H1 (cell line): ENCODE measurements around the gene PIAS4. TPM values are rescaled to one million over a fixed set of nuclear protein-coding genes. Genes with fewer than 3 reads are reported as not detected.

Source experiments
- CTCF ChIA-PET: fragments of 300-600 bp; sonication (Branson Sonifier 250); formaldehyde crosslinking; loops from one replicate; lab custom pipeline; 2021; ENCODE audit not compliant: partially characterized antibody; lab: Charles Lee
- POLR2A ChIA-PET: fragments of 300-600 bp; sonication (Branson Sonifier 250); formaldehyde crosslinking; loops from one replicate; lab custom pipeline; 2021; ENCODE audit warnings: inconsistent platforms; ENCODE audit not compliant: partially characterized antibody; lab: Charles Lee
- DNase-seq, 2 experiments: peaks; one replicate each; pipeline versions ENCODE4 v3.0.0 to v3.0.0-alpha.2; 2010 to 2022; ENCODE audit warnings: low spot score in 2 of 2, low read depth in 1 of 2, mixed read lengths in 1 of 2
- FAIRE-seq: peaks from 2 replicates; lab custom pipeline; 2011; peaks lifted over from hg19 to GRCh38; lab: Jason Lieb, UNC
- H2AFZ ChIP-seq: 2 replicates; pipeline ENCODE4 v1.8.1; 2012; ENCODE audit warnings: low read length, inconsistent platforms
- H2AK5ac ChIP-seq: 2 replicates; pipeline ENCODE4 v1.6.1; 2013; ENCODE audit warnings: low read depth, low read length
- H2BK120ac ChIP-seq: replicated peaks from 2 replicates; pipeline ENCODE3; 2013; ENCODE audit warnings: low read depth, low read length, inconsistent platforms
- H2BK12ac ChIP-seq: 2 replicates; pipeline ENCODE4 v1.6.1; 2013; ENCODE audit warnings: low read depth, low read length
- H2BK15ac ChIP-seq: 2 replicates; pipeline ENCODE4 v1.6.1; 2013; ENCODE audit warnings: low read length
- H2BK20ac ChIP-seq: 2 replicates; pipeline ENCODE4 v1.6.1; 2013; ENCODE audit warnings: low read length
- H2BK5ac ChIP-seq: 2 replicates; pipeline ENCODE4 v1.6.1; 2013; ENCODE audit warnings: low read depth, low read length
- H3K14ac ChIP-seq: 2 replicates; pipeline ENCODE4 v1.6.1; 2013; ENCODE audit warnings: inconsistent platforms; ENCODE audit not compliant: insufficient read length
- H3K18ac ChIP-seq: 2 replicates; pipeline ENCODE4 v1.6.1; 2013; ENCODE audit warnings: low read length; ENCODE audit errors: extremely low read depth
- H3K23ac ChIP-seq: 2 replicates; pipeline ENCODE4 v1.6.1; 2013; ENCODE audit warnings: inconsistent platforms; ENCODE audit not compliant: insufficient read length
- H3K23me2 ChIP-seq: 2 replicates; pipeline ENCODE4 v1.6.1; 2013; ENCODE audit warnings: low read depth, low read length
- H3K27ac ChIP-seq: 2 replicates; pipeline ENCODE4 v1.6.1; 2011; ENCODE audit warnings: low read depth, low read length, inconsistent platforms
- H3K27me3 ChIP-seq, 4 experiments: replicated peaks in 1 of 4; 1 replicate in 1 of 4; 2 replicates in 3 of 4; pipeline versions ENCODE4 v1.6.1 to v1.8.1; 2011 to 2013; ENCODE audit warnings: low read length in 3 of 4, mild to moderate bottlenecking in 3 of 4, inconsistent platforms in 2 of 4, mixed read lengths in 2 of 4, moderate library complexity in 1 of 4; ENCODE audit not compliant: control insufficient read depth in 3 of 4, insufficient read depth in 3 of 4; ENCODE audit errors: extremely low read depth in 1 of 4
- H3K36me3 ChIP-seq, 4 experiments: 2 replicates each; pipeline versions ENCODE4 v1.6.1 to v1.8.1; 2011 to 2013; ENCODE audit warnings: mild to moderate bottlenecking in 4 of 4, low read length in 3 of 4, moderate library complexity in 2 of 4, control low read depth in 1 of 4, inconsistent platforms in 1 of 4; ENCODE audit not compliant: insufficient read depth in 4 of 4, control insufficient read depth in 2 of 4
- H3K4ac ChIP-seq: replicated peaks from 2 replicates; pipeline ENCODE3; 2013; ENCODE audit warnings: low read length, low read depth, mixed read lengths, inconsistent platforms; ENCODE audit not compliant: insufficient read length
- H3K4me1 ChIP-seq, 4 experiments: replicated peaks in 1 of 4; 1 replicate in 1 of 4; 2 replicates in 3 of 4; pipeline versions ENCODE4 v1.6.1 to v1.8.1; 2011 to 2013; ENCODE audit warnings: low read length in 3 of 4, inconsistent platforms in 2 of 4, mixed read lengths in 1 of 4; ENCODE audit not compliant: insufficient read depth in 4 of 4, control insufficient read depth in 3 of 4
- H3K4me2 ChIP-seq, 2 experiments: 2 replicates each; pipeline versions ENCODE4 v1.6.1 to v1.8.1; 2011 to 2013; ENCODE audit warnings: low read depth in 2 of 2, low read length in 2 of 2, control low read depth in 1 of 2, inconsistent platforms in 1 of 2, mild to moderate bottlenecking in 1 of 2; ENCODE audit not compliant: insufficient read depth in 1 of 2
- H3K4me3 ChIP-seq, 4 experiments: fragments of 200-600, 300-600 bp in 1 of 4; sonication (generic), shearing (Covaris generic), sonication (Bioruptor Twin) in 1 of 4; 2 replicates each; pipeline versions ENCODE4 v1.5.1 to v1.8.1; 2011 to 2016; ENCODE audit warnings: low read length in 4 of 4, low read depth in 3 of 4, control low read depth in 2 of 4, inconsistent platforms in 2 of 4, mild to moderate bottlenecking in 2 of 4, mixed read lengths in 1 of 4, moderate library complexity in 1 of 4; ENCODE audit not compliant: insufficient read depth in 2 of 4; ENCODE audit errors: extremely low read depth in 1 of 4
- H3K56ac ChIP-seq: replicated peaks from 2 replicates; pipeline ENCODE3; 2013; ENCODE audit warnings: low read depth, mild to moderate bottlenecking, mixed read lengths, low read length, inconsistent platforms; ENCODE audit not compliant: insufficient read length
- H3K79me1 ChIP-seq: 2 replicates; pipeline ENCODE4 v1.6.1; 2013; ENCODE audit warnings: low read depth, low read length, control low read depth
- H3K79me2 ChIP-seq, 2 experiments: 2 replicates each; pipeline versions ENCODE4 v1.6.1 to v1.8.1; 2012 to 2013; ENCODE audit warnings: low read length in 2 of 2, mild to moderate bottlenecking in 2 of 2, inconsistent platforms in 1 of 2; ENCODE audit not compliant: insufficient read depth in 2 of 2, control insufficient read depth in 1 of 2
- H3K9ac ChIP-seq, 4 experiments: replicated peaks in 1 of 4; 1 replicate in 1 of 4; 2 replicates in 3 of 4; pipeline versions ENCODE4 v1.6.1 to v1.8.1; 2011 to 2013; ENCODE audit warnings: low read depth in 3 of 4, low read length in 3 of 4, control low read depth in 2 of 4, mild to moderate bottlenecking in 2 of 4, moderate library complexity in 2 of 4, inconsistent platforms in 1 of 4; ENCODE audit errors: extremely low read depth in 1 of 4
- H3K9me3 ChIP-seq, 2 experiments: 2 replicates each; pipeline versions ENCODE4 v1.6.1 to v1.8.1; 2012 to 2013; ENCODE audit warnings: mild to moderate bottlenecking in 2 of 2, moderate library complexity in 2 of 2, control low read depth in 1 of 2, inconsistent platforms in 1 of 2, low read depth in 1 of 2, low read length in 1 of 2, mixed read lengths in 1 of 2; ENCODE audit not compliant: insufficient read depth in 2 of 2
- H4K20me1 ChIP-seq, 2 experiments: replicated peaks in 1 of 2; 2 replicates each; pipeline versions ENCODE3 to v1.8.1; 2011 to 2013; ENCODE audit warnings: inconsistent platforms in 2 of 2, low read length in 2 of 2, mild to moderate bottlenecking in 1 of 2; ENCODE audit not compliant: insufficient read depth in 2 of 2, control insufficient read depth in 1 of 2
- H4K5ac ChIP-seq: 2 replicates; pipeline ENCODE4 v1.6.1; 2013; ENCODE audit warnings: low read length, low read depth, mixed read lengths, inconsistent platforms; ENCODE audit not compliant: insufficient read length
- H4K8ac ChIP-seq: 2 replicates; pipeline ENCODE4 v1.8.0; 2013; ENCODE audit warnings: mild to moderate bottlenecking, moderate library complexity, low read length, inconsistent platforms; ENCODE audit not compliant: insufficient read depth; ENCODE audit errors: extremely low read depth
- H4K91ac ChIP-seq: replicated peaks from 2 replicates; pipeline ENCODE3; 2013; ENCODE audit warnings: low read length, mixed read lengths, inconsistent platforms; ENCODE audit not compliant: insufficient read length
- ASH2L ChIP-seq: fragments of 200-600, 300-600 bp; sonication (generic); IDR thresholded peaks from one replicate; pipeline ENCODE4 v1.7.1; 2017; ENCODE audit warnings: low read length
- CEBPB ChIP-seq: IDR thresholded peaks from 2 replicates; pipeline ENCODE4 v1.6.1; 2012; ENCODE audit warnings: low read depth, low read length
- CTBP2 ChIP-seq: IDR thresholded peaks from 2 replicates; pipeline ENCODE4 v1.7.0; 2011; ENCODE audit warnings: borderline replicate concordance, mild to moderate bottlenecking, moderate library complexity, mixed read lengths, low read length; ENCODE audit not compliant: insufficient read depth, insufficient read length
- GTF2F1 ChIP-seq: IDR thresholded peaks from 2 replicates; pipeline ENCODE4 v1.6.1; 2012; ENCODE audit warnings: low read depth, low read length, improper control_type of control experiment, borderline replicate concordance
- PHF8 ChIP-seq: fragments of 200-600 bp; sonication (generic); conservative IDR thresholded peaks from 2 replicates; pipeline ENCODE4 v1.7.1; 2012; ENCODE audit warnings: low read depth, mild to moderate bottlenecking, inconsistent platforms, low read length, moderate library complexity
- RXRA ChIP-seq: IDR thresholded peaks from 2 replicates; pipeline ENCODE4 v1.6.1; 2011; ENCODE audit warnings: low read depth, mild to moderate bottlenecking, low read length, moderate library complexity; ENCODE audit not compliant: insufficient read depth
- SAP30 ChIP-seq: fragments of 300-600 bp; sonication (generic); IDR thresholded peaks from 2 replicates; pipeline ENCODE4 v1.7.1; 2012; ENCODE audit warnings: low read length, moderate library complexity, mild to moderate bottlenecking, inconsistent platforms; ENCODE audit not compliant: insufficient read depth, insufficient replicate concordance
- SIN3A ChIP-seq, 2 experiments: IDR thresholded peaks in 1 of 2; conservative IDR thresholded peaks in 1 of 2; 2 replicates each; pipeline ENCODE4 v1.6.1; 2011 to 2012; ENCODE audit warnings: low read length in 2 of 2, improper control_type of control experiment in 1 of 2, low read depth in 1 of 2, mild to moderate bottlenecking in 1 of 2
- SP2 ChIP-seq: IDR thresholded peaks from 2 replicates; pipeline ENCODE4 v1.6.1; 2012; ENCODE audit warnings: mild to moderate bottlenecking, low read length, inconsistent platforms
- SUZ12 ChIP-seq: fragments of 200-600 bp; sonication (generic); IDR thresholded peaks from 2 replicates; pipeline ENCODE4 v1.6.1; 2012; ENCODE audit warnings: mild to moderate bottlenecking, inconsistent platforms, low read length, moderate library complexity, mixed read lengths
- TBP ChIP-seq: IDR thresholded peaks from 2 replicates; pipeline ENCODE4 v1.6.1; 2011; ENCODE audit warnings: low read depth, low read length, improper control_type of control experiment
- ZNF274 ChIP-seq: IDR thresholded peaks from 2 replicates; pipeline ENCODE4 v1.7.0; 2012; ENCODE audit warnings: low read length, borderline replicate concordance; ENCODE audit errors: extremely low read depth
- WGBS, 2 experiments: shearing (Covaris generic) in 1 of 2; methylation state at CpG; one replicate each; pipeline versions ENCODE4 v1.1.6 to v1.1.7; 2013 to 2015; ENCODE audit warnings: low lambda C conversion rate in 2 of 2, mixed read lengths in 2 of 2, inconsistent platforms in 1 of 2, low coverage in 1 of 2, missing lambda C conversion rate in 1 of 2; ENCODE audit not compliant: insufficient replicate concordance in 2 of 2, insufficient coverage in 1 of 2, insufficient read length in 1 of 2; ENCODE audit errors: extremely low coverage in 1 of 2, missing lambda C conversion rate in 1 of 2; 5-methylcytosine and 5-hydroxymethylcytosine counted together
- polyA plus RNA-seq, 7 experiments: library from polyadenylated mRNA; depleted of rRNA in 3 of 7; stranded (reverse) in 5 of 7; unstranded in 2 of 7; fragments of >200 nt in 5 of 7; fragments of 200-250 nt in 2 of 7; gene quantifications; 1 replicate in 5 of 7; 2 replicates in 1 of 7; 4 replicates in 1 of 7; pipeline versions ENCODE4 v1.2.1 to v1.2.3, GENCODE V29; 2011 to 2013; ENCODE audit warnings: missing spikeins in 2 of 7, mixed read lengths in 2 of 7
- total RNA-seq: library from RNA; stranded (reverse); fragmentation: NEBNext Ultra II Directional; extraction: Animal tissue kit (Norgen Biotek cat#: 25700); gene quantifications from 2 replicates; pipeline ENCODE4 v1.2.1, GENCODE V29; 2021

Gene PIAS4
- total and polyA plus RNA-seq, 2 of the 8 experiments (the other 6 are each of a cell fraction or from before 2014, with no cell fraction given) = 30.2 to 51.4 TPM

DNA sequence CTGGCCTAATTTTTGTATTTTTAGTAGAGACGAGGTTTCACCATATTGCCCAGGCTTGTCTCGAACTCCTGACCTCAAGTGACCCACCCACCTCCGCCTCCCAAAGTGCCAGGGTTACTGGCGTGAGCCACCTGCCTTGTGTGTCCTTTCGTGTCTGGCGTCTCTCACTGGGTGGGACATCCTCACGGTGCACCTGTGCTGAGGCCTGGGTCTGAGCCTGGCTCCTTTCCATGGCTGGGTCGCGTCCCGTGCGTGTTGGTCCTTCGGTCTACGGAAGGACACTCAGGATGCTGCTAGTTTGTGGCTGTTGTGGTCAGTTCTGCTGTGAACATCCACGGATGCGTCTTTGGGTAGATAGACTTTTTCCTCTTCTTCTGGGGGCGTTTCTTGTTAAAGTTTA is 19.6 kb downstream of the PIAS4 start:
- H2BK5ac ChIP-seq = peak overlapping the region; percentile 39
- no peaks in the 10 kb centered on the region for H3K27me3 ChIP-seq
- no peak overlapping the region for H3K18ac ChIP-seq
- H4K5ac ChIP-seq = no peak overlapping the region
- no peak overlapping the region for H3K14ac ChIP-seq
- no peak overlapping the region for H2AK5ac ChIP-seq
- H3K4ac ChIP-seq = no peak overlapping the region
- no peak overlapping the region for H4K91ac ChIP-seq
- H3K23me2 ChIP-seq = no peaks in the 10 kb centered on the region
- peaks cover 0 to 8% of the 10 kb centered on the region in 2 experiments; a peak in 1 of 4 replicates for H3K79me2 ChIP-seq
- 87% methylated on average over 15 of the region's 16 CpGs; no CpG with 5 or more reads in 1 of the 2 experiments for WGBS, 2 experiments
- H3K4me3 ChIP-seq = no peak overlapping the region
- no peak overlapping the region for H2BK120ac ChIP-seq
- H3K27ac ChIP-seq = no peak overlapping the region
- H4K8ac ChIP-seq = no peak overlapping the region
- no peak overlapping the region for H2BK20ac ChIP-seq
- H3K36me3 ChIP-seq = peaks cover 2 to 20% (median 7%) of the 10 kb centered on the region in 4 experiments; a peak in 4 of 8 replicates
- H2BK12ac ChIP-seq = no peak overlapping the region
- POLR2A ChIA-PET = interaction anchor here (0.8 to 2.1 kb wide), 4 partner anchors 10 to 44 kb away, joined by 3 to 9 read pairs (median 6); partner anchors contain the start of gene EEF2
- peaks cover 0 to 13% of the 10 kb centered on the region in 2 experiments for H4K20me1 ChIP-seq
- H3K4me2 ChIP-seq = no peak overlapping the region
- no peak for DNase-seq
- TF ChIP-seq ZNF274 (no peak), PHF8 (no peak), TBP (no peak), CEBPB (no peak), RXRA (no peak), SUZ12 (no peak), CTBP2 (no peak), SP2 (no peak), ASH2L (no peak), SAP30 (no peak), SIN3A (conservative IDR thresholded peaks at IDR 0.05 in 1 of 2, IDR thresholded peaks at IDR 0.05 in 1 of 2; ENCODE audit: low read depth in 1 of 2, low read length in 2 of 2) (no peak), GTF2F1 (no peak)
- TF ChIP-seq, all 59 proteins: peak for 0
- Histone ChIP-seq H3K79me1 (0 out of 2 replicates have a peak, but pooled peaks cover 3% of the 10 kb centered on the region), H3K9me3 (no peaks in the 10 kb centered on the region), H2AFZ (no peak overlapping the region), H3K23ac (no peak overlapping the region), H3K4me1 (no peaks in the 10 kb centered on the region), H3K9ac (no peak overlapping the region), H3K56ac (no peak overlapping the region), H2BK15ac (no peak overlapping the region)
- CTCF ChIA-PET = no interaction called here
- no peak for FAIRE-seq
